RWPE1 (cell line): Measurements from ENCODE around the gene SOCS7.

Experiments used
- CTCF ChIA-PET: fragments of 350-600 bp; sonication (Branson Sonifier 250); formaldehyde crosslinking; extraction: SDS; loops from one replicate; lab custom pipeline; 2021; lab: Yijun Ruan, JAX
- POLR2A ChIA-PET: fragments of 400-600 bp; formaldehyde crosslinking; extraction: SDS; loops from one replicate; lab custom pipeline; 2020; ENCODE audit warnings: antibody characterized with exemption; ENCODE audit not compliant: low non-redundant PET; lab: Yijun Ruan, JAX
- DNase-seq: peaks from one replicate; pipeline ENCODE4 v3.0.0; 2012; ENCODE audit warnings: low spot score
- H3K27ac ChIP-seq: fragments of 450-650 bp; 2 replicates; pipeline ENCODE4 v1.5.1; 2017
- CTCF ChIP-seq: fragments of 450-650 bp; conservative IDR thresholded peaks from 2 replicates; pipeline ENCODE4 v1.5.1; 2017; ENCODE audit warnings: low read depth, mild to moderate bottlenecking

The SOCS7 gene

GRCh38 chr17:38379448-38379847 lies 27.8 kb downstream of the SOCS7 start:
- TF ChIP-seq CTCF: no peak
- DNase-seq: no peak
- POLR2A ChIA-PET: no interaction called here
- no peak overlapping the region for H3K27ac ChIP-seq
- CTCF ChIA-PET: interaction anchor here (0.6 kb wide), 2 partner anchors 284 to 386 kb away, joined by 3 to 6 read pairs; no protein-coding TSS in a partner anchor

GRCh38 chr17:38395090-38395489 lies 43.4 kb downstream of the SOCS7 start:
- ChIA-PET CTCF (interaction anchor here (0.9 kb wide), 1 partner anchor 19 kb away, joined by 4 read pairs; no protein-coding TSS in a partner anchor), POLR2A (no interaction called here)

GRCh38 chr17:38397227-38397626 lies 45.6 kb downstream of the SOCS7 start:
- no peak for TF ChIP-seq CTCF
- ChIA-PET POLR2A (no interaction called here), CTCF (no interaction called here)
- no peak for DNase-seq
- no peak overlapping the region for H3K27ac ChIP-seq

More at GRCh38 chr17:38395090-38395489, 43.4 kb downstream of the SOCS7 start:
- TF ChIP-seq CTCF: no peak
- H3K27ac ChIP-seq: no peak overlapping the region
- no peak for DNase-seq

- ChIA-PET POLR2A (no interaction called here), CTCF (interaction anchor here (0.6 to 1.4 kb wide), 2 partner anchors 51 to 67 kb away, joined by 3 to 4 read pairs; no protein-coding TSS in a partner anchor)
- no peak overlapping the region for H3K27ac ChIP-seq
- no peak for DNase-seq
- no peak for TF ChIP-seq CTCF
Measured at GRCh38 chr17:38400286-38400685, 48.6 kb downstream of the SOCS7 start.

- TF ChIP-seq CTCF: no peak
- ChIA-PET CTCF (no interaction called here), POLR2A (no interaction called here)
- H3K27ac ChIP-seq: no peak overlapping the region
- DNase-seq: no peak
Measured at GRCh38 chr17:38401459-38401858, 49.8 kb downstream of the SOCS7 start.

GRCh38 chr17:38402897-38403296 lies 51.3 kb downstream of the SOCS7 start:
- no peak for DNase-seq
- TF ChIP-seq CTCF: no peak
- no peak overlapping the region for H3K27ac ChIP-seq
- POLR2A ChIA-PET: no interaction called here
- CTCF ChIA-PET: interaction anchor here (0.7 to 1.1 kb wide), 2 partner anchors 52 to 70 kb away, joined by 3 read pairs; partner anchors contain the start of gene SOCS7
